RWPE2 (cell line): ENCODE data around the gene GPRIN2.
"Not testable (repeated sequence)": the region's sequence is repeated elsewhere in the genome, so short reads cannot be mapped to it uniquely, and the experiment has no call there.

ENCODE experiments used
- ATAC-seq: fragments of 200-7000 bp; cut with Tn5 transposase; 3 replicates; pipeline ENCODE4 v1.9.1; 2021; ENCODE audit warnings: low read depth
- DNase-seq: peaks from one replicate; pipeline ENCODE4 v3.0.0-alpha.2; 2020; ENCODE audit warnings: low spot score
- H3K27ac ChIP-seq: fragments of 450-650 bp; 2 replicates; pipeline ENCODE4 v1.5.1; 2017; ENCODE audit warnings: mild to moderate bottlenecking; ENCODE audit not compliant: poor library complexity, severe bottlenecking
- H3K27me3 ChIP-seq: fragments of 250-450 bp; sonication (Bioruptor Pico); 2 replicates; pipeline ENCODE4 v1.5.1; 2021; ENCODE audit warnings: mild to moderate bottlenecking, moderate library complexity; ENCODE audit not compliant: insufficient read depth, poor library complexity, severe bottlenecking
- H3K36me3 ChIP-seq: fragments of 250-450 bp; sonication (Bioruptor Pico); 2 replicates; pipeline ENCODE4 v1.5.1; 2020; ENCODE audit warnings: low read depth, mild to moderate bottlenecking, moderate library complexity
- H3K4me1 ChIP-seq: fragments of 250-450 bp; sonication (Bioruptor Pico); 2 replicates; pipeline ENCODE4 v1.5.1; 2021; ENCODE audit warnings: mild to moderate bottlenecking, moderate library complexity; ENCODE audit not compliant: insufficient read depth, poor library complexity, severe bottlenecking
- H3K4me3 ChIP-seq: fragments of 250-450 bp; sonication (Bioruptor Pico); 2 replicates; pipeline ENCODE4 v1.5.1; 2021; ENCODE audit warnings: mild to moderate bottlenecking, moderate library complexity; ENCODE audit not compliant: severe bottlenecking
- H3K9me3 ChIP-seq: fragments of 250-450 bp; sonication (Bioruptor Pico); 2 replicates; pipeline ENCODE4 v1.5.1; 2021; ENCODE audit warnings: mild to moderate bottlenecking, moderate library complexity; ENCODE audit not compliant: severe bottlenecking
- CTCF ChIP-seq: fragments of 450-650 bp; IDR thresholded peaks from one replicate; pipeline ENCODE4 v1.5.1; 2017; ENCODE audit warnings: mild to moderate bottlenecking, moderate library complexity; ENCODE audit not compliant: poor library complexity, severe bottlenecking

The GPRIN2 gene

GRCh38 chr10:46567151-46567550, 10.7 kb upstream of the GPRIN2 start:
- not testable (repeated sequence) for H3K27ac ChIP-seq, H3K36me3 ChIP-seq, ATAC-seq, H3K27me3 ChIP-seq, H3K9me3 ChIP-seq, H3K4me3 ChIP-seq, DNase-seq, H3K4me1 ChIP-seq

GRCh38 chr10:46565591-46566332, 9.3 kb upstream of the GPRIN2 start:
- peak; percentile 53 for TF ChIP-seq CTCF
- H3K27me3 ChIP-seq, H3K9me3 ChIP-seq, H3K36me3 ChIP-seq, H3K27ac ChIP-seq, H3K4me1 ChIP-seq, H3K4me3 ChIP-seq: not testable (repeated sequence)
- DNase-seq (peak; percentile 62), ATAC-seq (peak; percentile 95)

- Histone ChIP-seq H3K4me3 (no peak overlapping the region), H3K36me3 (no peaks in the 10 kb centered on the region), H3K9me3 (no peaks in the 10 kb centered on the region), H3K27ac (no peak overlapping the region), H3K4me1 (no peaks in the 10 kb centered on the region), H3K27me3 (peaks cover 4% of the 10 kb centered on the region)
- ATAC-seq, result no peak
- no peak for DNase-seq
- TF ChIP-seq CTCF, result no peak
These were observed 4.5 kb upstream of the GPRIN2 start for GRCh38 chr10:46560952-46561351.

GRCh38 chr10:46560381-46560780, 3.9 kb upstream of the GPRIN2 start:
- peak; percentile 41 for DNase-seq

GRCh38 chr10:46559231-46559671, 2.8 kb upstream of the GPRIN2 start:
- ATAC-seq (no peak), DNase-seq (peak; percentile 70)
- Histone ChIP-seq H3K36me3 (no peaks in the 10 kb centered on the region), H3K27ac (no peak overlapping the region), H3K27me3 (peaks cover 4% of the 10 kb centered on the region), H3K9me3 (no peaks in the 10 kb centered on the region), H3K4me1 (no peaks in the 10 kb centered on the region), H3K4me3 (no peak overlapping the region)
- TF ChIP-seq CTCF, result no peak

More at GRCh38 chr10:46560381-46560780, 3.9 kb upstream of the GPRIN2 start:
- Histone ChIP-seq H3K4me3 (no peak overlapping the region), H3K27ac (no peak overlapping the region), H3K36me3 (no peaks in the 10 kb centered on the region), H3K4me1 (no peaks in the 10 kb centered on the region), H3K27me3 (peaks cover 4% of the 10 kb centered on the region), H3K9me3 (no peaks in the 10 kb centered on the region)
- ATAC-seq, result no peak
- no peak for TF ChIP-seq CTCF
